HG03378 (cell line): Measurements from ENCODE around the gene EPHB1.

Experiments used
- ATAC-seq: cut with Tn5 transposase; IDR thresholded peaks from one replicate; pipeline ENCODE4 v1.9.1; 2021; ENCODE audit warnings: mild to moderate bottlenecking, moderate library complexity; ENCODE audit not compliant: unreplicated experiment

The EPHB1 gene

GRCh38 chr3:134794950-134795745 is at the start of gene EPHB1:
Gene EPHB1 (plus strand): TSS chr3:134795260.
- ATAC-seq, result peak; percentile 92

DNA sequence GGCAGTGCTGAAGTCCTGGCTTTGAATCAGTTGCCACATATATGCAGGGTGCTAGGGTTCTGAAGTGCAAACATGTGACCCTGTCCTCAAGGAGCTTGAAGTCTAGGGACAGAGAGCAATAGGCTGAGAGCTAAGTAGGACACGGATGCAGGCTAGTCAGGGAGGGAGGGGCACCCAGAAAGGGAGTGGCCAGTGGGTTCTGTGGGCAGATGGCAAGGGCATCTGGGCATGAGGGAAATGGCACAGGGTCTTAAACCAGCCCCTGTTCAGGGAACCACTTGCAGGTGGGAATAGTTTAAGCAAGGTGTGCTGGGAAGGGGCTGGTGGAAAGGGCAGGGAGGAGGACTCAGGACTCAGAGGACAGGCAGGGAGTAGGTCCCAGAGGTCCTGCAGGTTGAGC is 46.4 kb upstream of the EPHB1 start:
- ATAC-seq, result no peak

DNA sequence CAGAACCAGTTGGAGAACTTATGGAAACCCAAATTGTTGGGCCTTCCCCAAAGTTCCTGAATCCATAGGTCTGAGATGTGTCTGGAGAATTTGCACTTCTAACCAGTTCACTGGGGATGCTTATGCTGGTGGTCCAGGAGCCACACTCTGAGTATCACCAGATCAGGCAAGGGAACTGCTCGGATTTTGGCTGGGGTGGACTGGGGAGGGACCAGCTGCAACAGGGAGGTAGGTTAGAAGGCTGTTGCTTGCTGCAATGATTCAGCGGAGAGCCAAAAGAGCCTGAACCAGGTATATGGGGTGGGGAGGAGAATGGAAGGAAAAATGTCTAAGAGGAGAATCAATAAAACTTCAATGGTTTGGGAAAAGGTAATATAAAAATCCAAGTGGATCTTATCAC is 45.9 kb upstream of the EPHB1 start:
- no peak for ATAC-seq

DNA sequence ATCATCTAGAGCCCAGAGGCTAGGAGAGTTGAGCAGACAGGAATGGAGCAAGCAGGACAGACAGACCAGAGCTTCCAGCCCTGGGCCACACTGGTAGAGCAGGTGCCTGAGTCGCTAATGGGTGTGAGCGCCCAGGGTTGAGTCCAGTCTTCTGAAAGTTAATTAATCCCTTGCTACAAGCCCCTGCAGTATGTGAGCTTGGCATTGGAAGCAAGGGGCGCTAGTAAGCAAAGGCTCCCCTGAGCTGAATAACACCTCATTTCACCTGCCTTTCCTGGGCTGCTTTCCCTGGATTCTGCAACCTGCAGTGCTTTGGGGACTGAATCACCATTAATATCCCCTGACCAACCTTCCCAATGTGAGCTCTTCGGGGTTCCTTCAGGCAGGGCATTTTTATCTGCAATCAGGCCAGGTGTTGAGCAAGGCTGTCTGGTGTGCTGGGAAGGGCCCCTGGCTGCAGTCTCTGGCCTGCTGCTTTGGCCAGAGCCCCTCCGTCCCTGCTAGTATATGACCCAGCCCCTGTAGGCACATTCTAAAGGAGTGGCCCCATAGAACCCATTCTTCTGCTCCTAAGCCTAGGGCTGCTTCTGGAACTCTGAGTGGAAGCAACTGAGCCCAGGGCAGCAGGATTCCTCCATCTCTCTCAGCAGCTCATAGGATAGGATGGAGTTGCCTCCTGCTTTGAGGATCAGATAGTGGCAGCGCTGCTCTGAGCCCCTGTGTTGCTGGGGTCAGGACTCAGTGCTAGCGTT is 45.1 kb upstream of the EPHB1 start:
- no peak for ATAC-seq

DNA sequence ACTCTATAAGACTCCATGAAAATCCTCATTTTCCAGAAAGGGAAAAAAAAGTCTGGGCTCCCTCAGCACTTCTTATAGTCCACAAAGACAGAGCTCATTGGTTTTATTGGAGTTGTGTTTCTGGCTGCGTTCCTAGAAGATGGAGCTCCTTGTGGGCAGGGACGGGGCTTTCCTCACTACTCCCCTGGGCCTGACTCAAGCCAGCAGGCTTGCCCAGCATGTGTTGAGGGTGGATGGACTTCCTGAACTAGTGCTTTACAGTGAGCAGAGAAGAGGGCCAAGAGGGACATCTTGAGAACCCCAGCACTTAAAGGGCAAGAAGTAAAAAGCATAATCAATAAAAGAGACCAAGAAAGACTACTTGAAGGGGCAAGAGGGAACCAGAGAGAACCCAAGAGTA is 43.2 kb upstream of the EPHB1 start:
- no peak for ATAC-seq

DNA sequence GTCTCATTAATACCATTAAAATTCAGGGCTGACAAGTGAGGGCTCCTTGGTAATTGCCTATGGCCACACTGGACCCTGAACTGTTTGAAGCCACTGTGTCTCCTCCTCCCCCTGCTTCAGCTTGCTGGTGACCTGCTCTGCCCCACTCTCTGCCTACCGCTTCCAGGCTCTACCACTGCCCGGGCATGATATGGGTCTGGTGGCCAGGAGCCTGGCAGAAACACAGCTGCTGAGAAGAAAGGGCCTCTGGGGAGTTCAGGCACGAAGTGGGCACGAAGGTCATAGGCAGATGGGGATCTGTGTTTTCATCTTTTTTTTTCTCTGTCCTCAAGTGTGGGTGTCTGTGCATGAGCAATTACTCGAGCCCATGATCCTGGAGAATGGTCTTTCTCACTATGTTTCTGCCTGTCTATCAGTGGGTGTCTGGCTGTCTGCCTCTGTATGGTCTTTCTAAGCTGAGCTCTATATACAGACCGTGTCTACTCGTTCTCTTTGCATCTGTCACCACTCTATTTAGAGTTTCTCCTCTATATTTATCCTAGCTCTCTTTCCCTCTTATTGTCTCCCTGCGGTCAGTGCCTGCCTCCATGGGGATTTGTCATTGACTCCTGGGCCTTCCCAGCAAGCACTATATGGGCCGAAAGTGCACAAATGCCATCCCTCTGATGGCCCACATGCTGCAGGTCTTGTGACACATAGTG is 42.1 kb upstream of the EPHB1 start:
- no peak for ATAC-seq

DNA sequence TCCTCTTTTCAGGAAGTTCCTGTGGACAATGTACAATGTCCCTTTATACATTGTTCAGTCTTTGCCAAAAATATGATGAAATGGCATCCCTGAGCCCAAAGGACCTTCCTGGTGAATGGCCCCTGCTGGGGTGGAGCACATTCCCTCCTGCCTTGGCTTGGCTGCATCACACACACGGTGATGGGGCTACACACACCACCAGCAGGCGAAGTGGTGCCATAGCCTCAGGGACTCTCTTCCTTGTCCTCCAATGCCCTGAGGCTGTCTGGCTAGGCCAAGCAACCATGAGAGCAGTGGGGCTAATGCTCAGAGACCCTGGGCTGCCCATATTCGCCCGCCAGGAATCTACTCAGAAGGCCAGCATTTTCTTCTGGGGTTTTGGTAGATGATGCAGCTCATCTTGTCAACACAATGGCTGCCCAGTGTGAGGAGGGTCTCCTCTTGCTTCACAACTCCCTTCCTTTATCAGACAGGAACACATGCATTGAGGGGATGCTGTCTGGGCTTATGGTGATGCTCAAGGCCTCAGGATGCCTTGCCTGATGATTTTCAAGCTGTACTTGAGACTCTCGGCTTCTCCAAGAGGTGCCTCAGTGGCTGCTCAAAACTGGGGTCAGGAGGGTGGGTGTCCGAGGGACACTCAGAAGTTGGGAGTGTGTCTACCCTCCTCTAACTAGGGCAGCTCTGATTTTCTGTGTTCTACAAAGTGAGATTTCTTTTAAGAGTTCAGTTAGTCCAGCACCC is 40.9 kb upstream of the EPHB1 start:
- no peak for ATAC-seq

- no peak for ATAC-seq
Observed at GRCh38 chr3:134754768-134755559, 40.1 kb upstream of the EPHB1 start.

GRCh38 chr3:134755821-134756220 is 39.2 kb upstream of the EPHB1 start:
- no peak for ATAC-seq

DNA sequence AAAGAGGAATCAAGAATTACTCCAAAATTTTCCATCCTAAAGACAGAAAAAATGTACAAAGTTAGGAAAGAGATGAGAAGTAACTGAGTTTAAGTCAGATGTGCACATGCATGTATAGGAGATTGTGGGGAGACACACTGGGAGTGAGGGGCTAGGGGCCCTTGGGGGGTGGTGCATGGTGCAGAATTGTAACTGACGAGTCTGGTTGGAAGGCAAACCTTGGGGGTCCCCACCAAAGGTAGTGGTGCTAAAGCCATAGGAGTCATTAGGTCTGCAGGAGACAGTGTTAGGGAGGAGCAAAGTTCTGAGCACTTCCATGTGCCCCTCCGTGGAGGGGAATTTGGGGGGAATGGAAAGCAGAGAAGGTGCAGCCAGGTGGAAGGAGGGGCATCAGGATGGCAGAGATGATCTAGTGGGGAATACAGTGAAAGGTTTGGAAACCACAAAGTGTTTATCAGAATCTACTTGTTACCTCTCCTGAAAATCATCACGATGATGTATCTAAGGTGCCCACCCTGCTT is 37.5 kb upstream of the EPHB1 start:
- no peak for ATAC-seq

GRCh38 chr3:134761213-134761612 is 33.8 kb upstream of the EPHB1 start:
- ATAC-seq, result no peak

DNA sequence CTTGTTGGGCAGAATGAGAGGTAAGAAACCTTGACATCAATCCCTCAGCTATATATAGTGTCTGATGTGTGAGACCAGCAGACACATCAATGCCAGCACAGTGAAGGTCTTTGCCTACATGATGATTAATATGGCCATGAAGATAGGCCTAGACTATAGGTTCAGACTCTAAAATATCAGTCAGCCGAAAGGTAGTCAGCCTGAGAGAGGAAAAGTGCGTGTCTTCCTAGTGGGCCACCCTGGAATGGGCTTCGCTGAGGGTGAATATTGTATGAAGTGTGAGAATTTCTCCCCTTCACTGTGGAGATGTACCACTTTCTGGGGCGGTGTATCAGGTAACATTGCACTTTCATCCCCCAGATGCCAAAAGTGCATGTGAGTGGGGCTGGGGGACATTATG is 33.0 kb upstream of the EPHB1 start:
- no peak for ATAC-seq

DNA sequence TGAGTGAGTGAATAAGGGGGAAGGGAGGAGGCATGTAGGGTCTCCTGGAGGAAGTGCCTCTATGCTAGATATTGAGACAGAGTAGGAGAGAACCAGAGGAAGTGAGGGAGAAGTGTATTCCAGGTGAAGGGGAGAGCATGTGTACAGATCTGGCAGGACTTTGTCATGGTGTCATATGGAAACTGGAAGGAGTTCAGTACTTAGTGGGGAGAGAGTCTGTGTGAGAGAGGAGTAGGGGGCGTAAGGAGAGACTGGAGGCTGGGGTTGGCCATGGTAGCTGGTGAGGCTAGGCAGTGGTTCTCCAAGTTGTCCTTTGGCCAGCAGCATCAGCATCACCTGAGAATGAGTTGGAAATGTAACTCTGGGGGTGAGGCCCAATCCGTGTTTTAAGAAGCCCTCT is 29.6 kb upstream of the EPHB1 start:
- ATAC-seq, result no peak

- ATAC-seq, result no peak
Observed at GRCh38 chr3:134766290-134766689, 28.8 kb upstream of the EPHB1 start.

GRCh38 chr3:134768116-134768515 is 26.9 kb upstream of the EPHB1 start:
- ATAC-seq, result no peak

DNA sequence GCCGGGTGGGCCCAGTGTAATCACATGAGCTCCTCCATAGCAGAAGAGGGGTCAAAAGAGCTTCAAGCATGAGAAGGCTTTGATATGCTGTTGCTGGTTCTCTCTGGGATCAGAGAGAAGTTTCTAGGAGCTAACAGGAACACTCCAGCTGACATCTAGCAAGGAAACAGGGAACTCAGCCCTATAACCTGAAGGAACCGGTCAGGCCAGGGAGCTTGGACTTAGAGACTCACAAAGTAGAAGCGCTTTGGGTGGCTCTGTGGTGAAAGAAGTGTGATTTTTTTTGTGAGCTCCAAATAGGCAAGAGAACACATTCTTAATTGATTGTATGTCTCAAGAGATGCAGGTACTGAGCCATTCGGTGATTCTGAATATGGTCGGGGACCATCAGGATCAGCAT is 26.2 kb upstream of the EPHB1 start:
- ATAC-seq, result no peak

- no peak for ATAC-seq
Observed at GRCh38 chr3:134769287-134769868, 25.7 kb upstream of the EPHB1 start.

DNA sequence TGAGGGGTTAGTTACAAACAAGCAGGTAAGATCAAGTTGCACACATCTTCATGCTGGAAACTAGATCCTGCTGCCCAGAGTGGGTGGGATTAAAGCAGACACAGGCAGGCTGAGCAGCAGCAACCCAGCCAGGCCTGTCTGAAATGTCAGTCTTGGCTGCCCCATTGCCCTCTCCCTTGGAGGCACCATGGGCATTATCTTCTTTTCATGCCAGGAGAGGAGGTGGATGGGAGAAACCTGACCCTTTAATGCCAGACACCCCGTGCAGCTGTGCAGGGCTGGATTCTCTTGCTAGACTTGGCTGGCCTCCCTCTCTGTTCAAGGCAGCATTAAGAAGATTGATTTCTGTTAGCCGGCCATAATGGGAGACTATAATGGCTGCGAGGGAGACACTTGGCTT is 23.0 kb upstream of the EPHB1 start:
- no peak for ATAC-seq

DNA sequence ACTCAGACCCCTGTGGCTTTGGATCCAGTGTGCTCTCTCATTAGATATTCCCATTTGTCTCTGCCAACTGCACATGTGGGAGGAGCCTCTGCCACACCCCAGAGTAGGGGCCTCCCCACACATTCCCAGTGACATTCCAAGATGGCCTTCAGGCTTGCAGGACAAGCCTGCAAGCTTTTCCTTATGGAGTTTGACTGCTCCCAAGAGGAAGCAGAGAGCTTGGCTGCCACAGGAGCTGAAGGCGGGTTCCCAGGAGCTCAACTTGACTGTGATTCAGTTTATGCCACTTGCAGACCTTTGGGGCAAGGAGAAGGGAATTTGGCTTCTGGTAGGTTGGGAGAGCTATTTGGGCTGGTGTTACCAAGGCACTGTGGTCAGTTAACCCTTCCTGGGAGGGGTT is 22.5 kb upstream of the EPHB1 start:
- ATAC-seq, result no peak

DNA sequence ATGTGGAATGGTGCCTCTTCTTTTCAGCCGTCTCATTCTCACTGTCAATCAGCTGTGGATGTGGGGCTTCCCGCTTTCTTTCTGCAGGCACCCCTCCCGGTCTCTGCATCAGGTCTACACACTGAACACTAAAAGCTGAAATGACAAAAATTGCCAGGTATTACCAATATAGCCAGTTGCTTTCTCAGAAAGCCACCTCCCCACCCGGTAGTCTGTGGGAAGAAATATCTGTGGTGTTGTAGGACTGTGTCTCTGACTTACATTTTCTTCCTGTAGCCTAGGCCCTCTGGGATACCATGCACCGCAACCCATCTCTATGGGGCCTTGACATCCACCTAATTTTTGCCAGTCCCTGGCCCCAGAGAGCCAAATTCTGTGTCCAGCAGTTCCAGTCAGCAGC is 19.2 kb upstream of the EPHB1 start:
- ATAC-seq, result no peak
